Neutrophil (primary cell): ENCODE data around the gene ANKHD1.

ENCODE experiments used
- H3K27ac ChIP-seq: fragments of 200-600 bp; sonication (generic); 2 replicates; pipeline ENCODE4 v1.5.1; 2016; ENCODE audit warnings: mild to moderate bottlenecking, moderate library complexity
- H3K27me3 ChIP-seq: fragments of 200-600 bp; sonication (generic); 2 replicates; pipeline ENCODE4 v1.6.0; 2016; ENCODE audit warnings: mild to moderate bottlenecking
- H3K36me3 ChIP-seq: fragments of 200-600 bp; sonication (generic); 2 replicates; pipeline ENCODE4 v1.5.1; 2017
- H3K4me1 ChIP-seq, 2 experiments: fragments of 200-600 bp in 1 of 2; sonication (generic) in 1 of 2; 1 replicate in 1 of 2; 2 replicates in 1 of 2; pipeline versions ENCODE4 v1.5.1 to v1.6.1; 2013 to 2016; ENCODE audit warnings: low read depth in 1 of 2, low read length in 1 of 2, mild to moderate bottlenecking in 1 of 2, moderate library complexity in 1 of 2; ENCODE audit not compliant: control insufficient read depth in 1 of 2, insufficient read depth in 1 of 2
- H3K4me3 ChIP-seq, 2 experiments: fragments of 200-600 bp in 1 of 2; sonication (generic) in 1 of 2; 1 replicate in 1 of 2; 2 replicates in 1 of 2; pipeline ENCODE4 v1.5.1; 2013 to 2016; ENCODE audit warnings: low read depth in 1 of 2, low read length in 1 of 2, mild to moderate bottlenecking in 1 of 2, moderate library complexity in 1 of 2
- H3K9me3 ChIP-seq: fragments of 200-600 bp; sonication (generic); 2 replicates; pipeline ENCODE4 v1.5.1; 2016
- CTCF ChIP-seq: fragments of 200-600 bp; sonication (generic); IDR thresholded peaks from 2 replicates; pipeline ENCODE4 v1.5.1; 2016; ENCODE audit warnings: antibody characterized with exemption

ANKHD1 gene

DNA sequence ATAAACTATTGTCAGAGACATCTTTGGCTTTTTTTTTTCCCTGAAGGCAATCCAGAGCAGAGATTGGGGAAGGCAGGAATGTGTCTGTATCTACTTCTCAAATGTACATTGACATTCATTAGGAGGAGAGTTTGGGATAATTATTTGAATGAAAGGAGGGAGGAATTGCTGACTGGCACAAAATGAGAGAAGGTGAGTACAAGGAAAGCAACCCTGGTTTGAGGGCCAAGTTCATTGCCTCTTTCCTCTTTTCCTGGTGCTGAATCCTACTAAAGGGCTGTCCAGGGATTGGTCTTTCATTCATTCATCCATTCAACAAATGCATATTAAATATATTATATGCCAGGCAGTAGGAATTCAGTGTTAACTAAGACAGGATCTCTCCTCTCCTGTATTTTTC lies 18.8 kb upstream of the ANKHD1 start:
- Histone ChIP-seq H3K4me1 (no peaks in the 10 kb centered on the region), H3K27me3 (no peaks in the 10 kb centered on the region), H3K36me3 (no peaks in the 10 kb centered on the region), H3K4me3 (no peak overlapping the region), H3K27ac (no peak overlapping the region), H3K9me3 (no peaks in the 10 kb centered on the region)
- TF ChIP-seq CTCF: no peak

- Histone ChIP-seq H3K27me3 (no peaks in the 10 kb centered on the region), H3K27ac (no peak overlapping the region), H3K36me3 (no peaks in the 10 kb centered on the region), H3K4me3 (no peak overlapping the region), H3K9me3 (no peaks in the 10 kb centered on the region), H3K4me1 (no peaks in the 10 kb centered on the region)
- TF ChIP-seq CTCF: no peak
These were observed 18.3 kb upstream of the ANKHD1 start for GRCh38 chr5:140383300-140383699.

- no peaks in the 10 kb centered on the region for H3K4me1 ChIP-seq
- no peak for TF ChIP-seq CTCF
- no peak overlapping the region for H3K27ac ChIP-seq
These were observed 13.6 kb upstream of the ANKHD1 start for GRCh38 chr5:140388052-140388451.

DNA sequence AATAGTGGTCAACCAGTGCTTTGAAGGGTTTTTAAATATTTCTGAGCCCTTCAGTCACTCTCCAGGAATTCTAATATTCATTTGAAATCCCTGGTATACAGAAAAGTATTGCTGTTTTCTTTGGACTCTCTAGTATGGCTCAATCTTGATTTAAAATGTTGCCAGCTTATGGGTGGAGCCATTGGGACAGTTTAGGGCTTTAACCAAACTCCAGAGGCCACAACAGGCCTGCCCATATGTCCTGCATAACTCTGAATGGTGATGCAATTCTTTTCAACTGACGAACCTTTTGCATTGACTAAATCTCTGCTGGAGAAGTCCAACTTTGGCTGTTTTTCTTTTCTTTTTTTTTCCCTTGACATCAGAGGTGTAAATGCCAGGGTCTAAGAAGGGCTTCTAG lies 10.3 kb upstream of the ANKHD1 start:
- TF ChIP-seq CTCF: no peak
- H3K4me1 ChIP-seq: no peaks in the 10 kb centered on the region
- H3K27me3 ChIP-seq: no peaks in the 10 kb centered on the region
- H3K27ac ChIP-seq: no peak overlapping the region
- no peak overlapping the region for H3K4me3 ChIP-seq
- no peaks in the 10 kb centered on the region for H3K36me3 ChIP-seq
- H3K9me3 ChIP-seq: no peaks in the 10 kb centered on the region

More at GRCh38 chr5:140388052-140388451, 13.6 kb upstream of the ANKHD1 start:
- Histone ChIP-seq H3K27me3 (no peaks in the 10 kb centered on the region), H3K36me3 (no peaks in the 10 kb centered on the region), H3K9me3 (no peaks in the 10 kb centered on the region), H3K4me3 (no peak overlapping the region)

GRCh38 chr5:140391732-140392131 lies 9.9 kb upstream of the ANKHD1 start:
- Histone ChIP-seq H3K4me1 (no peaks in the 10 kb centered on the region), H3K9me3 (no peaks in the 10 kb centered on the region), H3K27me3 (no peaks in the 10 kb centered on the region), H3K27ac (no peak overlapping the region), H3K36me3 (no peaks in the 10 kb centered on the region), H3K4me3 (no peak overlapping the region)
- TF ChIP-seq CTCF: no peak

- H3K27ac ChIP-seq: no peak overlapping the region
- H3K9me3 ChIP-seq: no peaks in the 10 kb centered on the region
- TF ChIP-seq CTCF: no peak
- no peak overlapping the region for H3K4me3 ChIP-seq
- H3K36me3 ChIP-seq: no peaks in the 10 kb centered on the region
- no peaks in the 10 kb centered on the region for H3K27me3 ChIP-seq
- H3K4me1 ChIP-seq: no peaks in the 10 kb centered on the region
These were observed 7.9 kb upstream of the ANKHD1 start for GRCh38 chr5:140393738-140394137.
